ENCODE results near the gene ONECUT1. TPM values are rescaled to one million over a fixed set of nuclear protein-coding genes. Genes with fewer than 3 reads are reported as not detected.
A peak's percentile ranks its signal among the peaks of the same experiment; 100 is the strongest.

ONECUT1 gene
- total RNA-seq, 4 donors from 2014 or later = not detected

GRCh38 chr15:52786436-52787122, 3.6 kb downstream of the ONECUT1 start:
- Histone ChIP-seq H3K9me3 (no peaks in the 10 kb centered on the region), H3K27me3 (peaks cover 12 to 100% (median 75%) of the 10 kb centered on the region in 4 donors), H3K4me1 (peaks cover 54 to 86% (median 76%) of the 10 kb centered on the region in 4 donors), H3K36me3 (no peaks in the 10 kb centered on the region), H3K4me3 (no peak overlapping the region), H3K27ac (replicated peaks in 1 of 4) (no peak overlapping the region)
- intact Hi-C loops (cut with DNase I) = loop anchor here (10.0 kb wide), 1 partner anchor 408 kb away; no protein-coding TSS in a partner anchor
- no peak for DNase-seq (ENCODE audit: extremely low spot score)
- TF ChIP-seq POLR2AphosphoS5 (IDR thresholded peaks at IDR 0.05) (no peak), CTCF (IDR thresholded peaks at IDR 0.05) (no peak), POLR2A (IDR thresholded peaks at IDR 0.05; ENCODE audit: low read depth) (no peak), EP300 (IDR thresholded peaks at IDR 0.05) (no peak)
- WGBS = 2% methylated on average over 7 of the region's 28 CpGs

- Histone ChIP-seq H3K27ac (replicated peaks in 1 of 4) (no peak overlapping the region), H3K36me3 (no peaks in the 10 kb centered on the region), H3K4me3 (no peak overlapping the region), H3K27me3 (peaks cover 12 to 100% (median 78%) of the 10 kb centered on the region in 4 donors), H3K9me3 (no peaks in the 10 kb centered on the region), H3K4me1 (peaks cover 50 to 81% (median 73%) of the 10 kb centered on the region in 4 donors)
- TF ChIP-seq EP300 (IDR thresholded peaks at IDR 0.05) = no peak
- no peak for TF ChIP-seq POLR2A (IDR thresholded peaks at IDR 0.05; ENCODE audit: low read depth)
- TF ChIP-seq CTCF (IDR thresholded peaks at IDR 0.05) = no peak
- no peak for TF ChIP-seq POLR2AphosphoS5 (IDR thresholded peaks at IDR 0.05)
- 6% methylated on average over 24 of the region's 27 CpGs for WGBS
- intact Hi-C loops (cut with DNase I) = loop anchor here (10.0 kb wide), 1 partner anchor 409 kb away; no protein-coding TSS in a partner anchor
- DNase-seq (ENCODE audit: extremely low spot score) = no peak
Measured at GRCh38 chr15:52785672-52786406, 4.3 kb downstream of the ONECUT1 start.

- WGBS = 4% methylated on average over 29 of the region's 64 CpGs
- intact Hi-C loops (cut with DNase I) = loop anchor here (10.0 kb wide), 1 partner anchor 410 kb away; no protein-coding TSS in a partner anchor
- no peak overlapping the region for H3K27ac ChIP-seq (replicated peaks in 1 of 4)
Measured at GRCh38 chr15:52784799-52785671, 5.1 kb downstream of the ONECUT1 start.

More at GRCh38 chr15:52784799-52785671, 5.1 kb downstream of the ONECUT1 start:
- Histone ChIP-seq H3K4me3 (peak overlapping the region in 2 of 4 donors; percentile 8 to 22), H3K4me1 (peaks cover 48 to 81% (median 72%) of the 10 kb centered on the region in 4 donors), H3K9me3 (no peaks in the 10 kb centered on the region), H3K36me3 (no peaks in the 10 kb centered on the region), H3K27me3 (peaks cover 12 to 96% (median 81%) of the 10 kb centered on the region in 4 donors)
- TF ChIP-seq POLR2AphosphoS5 (IDR thresholded peaks at IDR 0.05) (no peak), EP300 (IDR thresholded peaks at IDR 0.05) (no peak), CTCF (IDR thresholded peaks at IDR 0.05) (no peak), POLR2A (IDR thresholded peaks at IDR 0.05; ENCODE audit: low read depth) (no peak)
- DNase-seq (ENCODE audit: extremely low spot score) = no peak

Data from esophagus muscularis mucosa (tissue), 4 donors.